NCI-H1436 treated with DMSO at 0.1 percent for 48 hours (cell line): ENCODE measurements around the gene SCAF8.

ENCODE experiments used
- DNase-seq: peaks from one replicate; lab custom pipeline; 2025; lab: John Stamatoyannopoulos, UW

The SCAF8 gene

GRCh38 chr6:154841109-154841508, 107.9 kb downstream of the SCAF8 start:
- DNase-seq, result no peak

- no peak for DNase-seq
Measured at GRCh38 chr6:154842833-154843232, 109.6 kb downstream of the SCAF8 start.

- no peak for DNase-seq
Measured at GRCh38 chr6:154847318-154847717, 114.1 kb downstream of the SCAF8 start.

GRCh38 chr6:154848580-154848979, 115.4 kb downstream of the SCAF8 start:
- DNase-seq, result no peak

- no peak for DNase-seq
Measured at GRCh38 chr6:154849475-154849874, 116.3 kb downstream of the SCAF8 start.

- DNase-seq, result no peak
Measured at GRCh38 chr6:154852687-154853086, 119.5 kb downstream of the SCAF8 start.

GRCh38 chr6:154857529-154857928, 124.3 kb downstream of the SCAF8 start:
- DNase-seq, result no peak

GRCh38 chr6:154861825-154862224, 128.6 kb downstream of the SCAF8 start:
- no peak for DNase-seq

- DNase-seq, result no peak
Measured at GRCh38 chr6:154862536-154862935, 129.3 kb downstream of the SCAF8 start.

GRCh38 chr6:154864066-154864430, 130.8 kb downstream of the SCAF8 start:
- no peak for DNase-seq

GRCh38 chr6:154865291-154865690, 132.1 kb downstream of the SCAF8 start:
- DNase-seq, result no peak

GRCh38 chr6:154868143-154868594, 135.0 kb downstream of the SCAF8 start:
- DNase-seq, result no peak

- DNase-seq, result no peak
Measured at GRCh38 chr6:154872542-154873114, 139.4 kb downstream of the SCAF8 start.

GRCh38 chr6:154873546-154873945, 140.3 kb downstream of the SCAF8 start:
- DNase-seq, result no peak

GRCh38 chr6:154874773-154875592, 141.8 kb downstream of the SCAF8 start:
- no peak for DNase-seq

- no peak for DNase-seq
Measured at GRCh38 chr6:154876486-154877280, 143.5 kb downstream of the SCAF8 start.

GRCh38 chr6:154878871-154879491, 145.8 kb downstream of the SCAF8 start:
- DNase-seq, result no peak

- DNase-seq, result no peak
Measured at GRCh38 chr6:154882107-154882506, 148.9 kb downstream of the SCAF8 start.
